ENCODE data around the gene HOXA11.
A peak's percentile ranks its signal among the peaks of the same experiment; 100 is the strongest.

The HOXA11 gene

DNA sequence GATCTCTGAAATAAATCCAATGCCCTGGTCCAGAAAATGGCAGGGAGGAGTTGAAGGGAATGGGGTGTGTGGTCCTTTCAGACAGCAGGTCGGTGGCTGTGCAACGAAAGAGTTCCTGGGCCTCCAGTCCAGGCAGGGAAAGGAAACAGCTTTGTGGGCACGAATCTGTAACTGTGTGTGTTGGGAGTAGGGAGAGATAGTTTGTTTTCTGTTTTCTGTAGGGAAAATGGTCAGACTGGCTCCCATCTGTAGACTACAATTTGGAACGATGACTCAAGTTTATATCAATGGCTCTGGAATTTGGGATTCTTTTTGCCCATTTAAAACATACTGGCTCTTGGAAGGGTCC is 17.1 kb downstream of the HOXA11 start:
- no peak for DNase-seq

GRCh38 chr7:27166531-27167505 is 18.2 kb downstream of the HOXA11 start:
- peak; percentile 54 for DNase-seq

DNA sequence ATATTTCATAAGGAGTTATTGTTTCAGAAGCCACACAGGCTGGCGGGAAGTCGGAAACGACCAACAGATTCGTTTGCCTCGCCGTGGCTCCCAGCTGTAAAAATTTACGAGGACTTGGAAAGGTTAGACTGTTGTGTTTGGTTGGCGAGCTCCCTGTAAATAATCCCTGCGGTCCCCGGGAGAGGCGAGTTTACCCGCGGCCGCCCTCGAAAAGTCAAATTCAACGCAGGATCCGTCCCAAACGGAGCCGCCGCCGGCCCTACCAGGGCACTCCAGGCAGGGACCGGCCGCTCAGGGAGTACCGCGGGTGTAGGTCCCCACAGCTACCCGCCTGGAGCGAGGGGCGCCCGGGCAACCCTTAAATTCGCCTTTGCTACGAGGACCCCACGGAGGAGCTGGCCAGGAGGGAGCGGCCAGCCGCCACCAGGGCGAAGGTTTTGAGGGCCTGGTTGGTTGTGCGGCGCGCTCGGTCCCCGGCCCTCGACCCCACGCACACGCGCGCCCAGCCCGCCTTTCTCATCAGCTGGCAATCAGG is 19.0 kb downstream of the HOXA11 start:
- no peak for DNase-seq

GRCh38 chr7:27165089-27165995 is 19.7 kb downstream of the HOXA11 start, which contains the start of gene HOXA9:
Gene HOXA9 (minus strand): TSS chr7:27165537. CDS start chr7:27165457, 80 bp downstream.
- DNase-seq, result peak; percentile 88

GRCh38 chr7:27164367-27165088 is 20.5 kb downstream of the HOXA11 start:
- no peak for DNase-seq

DNA sequence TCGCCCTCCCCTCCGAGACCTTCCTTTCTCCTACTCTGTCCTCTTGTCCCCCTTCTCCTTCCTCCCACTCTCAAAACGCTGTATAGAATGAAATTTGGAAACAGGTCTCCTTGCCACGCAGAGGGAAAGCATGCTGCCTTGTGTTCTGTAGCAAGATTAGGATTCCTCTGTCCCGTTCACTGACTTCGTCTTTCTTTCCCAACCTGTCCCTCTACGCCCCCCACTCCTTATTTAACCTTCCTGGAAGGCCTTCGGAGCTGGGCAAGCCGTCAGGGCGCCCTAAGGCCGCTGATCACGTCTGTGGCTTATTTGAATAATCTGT is 21.0 kb downstream of the HOXA11 start:
- no peak for DNase-seq

DNA sequence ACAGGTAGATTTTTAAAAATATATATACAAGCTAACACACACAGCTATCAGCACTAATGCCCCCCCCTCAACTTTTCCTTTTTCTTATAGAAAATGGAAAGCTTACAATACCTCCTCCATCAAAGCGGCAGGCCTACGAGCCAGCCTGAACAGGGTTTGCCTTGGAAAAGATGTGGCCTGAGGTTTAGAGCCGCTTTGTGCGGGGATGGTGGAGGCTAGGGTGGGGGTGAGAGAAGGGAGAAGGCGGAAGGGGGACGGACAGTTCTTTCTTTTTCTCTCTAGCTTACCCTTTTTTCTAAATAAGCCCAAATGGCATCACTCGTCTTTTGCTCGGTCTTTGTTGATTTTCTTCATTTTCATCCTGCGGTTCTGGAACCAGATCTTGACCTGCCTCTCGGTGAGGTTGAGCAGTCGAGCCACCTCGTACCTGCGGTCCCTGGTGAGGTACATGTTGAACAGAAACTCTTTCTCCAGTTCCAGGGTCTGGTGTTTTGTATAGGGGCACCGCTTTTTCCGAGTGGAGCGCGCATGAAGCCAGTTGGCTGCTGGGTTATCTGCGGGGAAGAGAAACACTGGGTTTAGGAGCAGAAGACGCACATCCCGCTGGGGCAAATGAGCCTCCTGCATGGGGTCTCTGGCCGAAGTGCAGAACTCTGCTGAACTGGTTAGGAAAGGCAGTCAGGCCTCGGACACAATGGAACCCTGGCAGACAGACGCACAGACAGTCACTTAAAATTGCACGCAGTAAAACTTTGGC is 21.6 kb downstream of the HOXA11 start:
- no peak for DNase-seq

DNA sequence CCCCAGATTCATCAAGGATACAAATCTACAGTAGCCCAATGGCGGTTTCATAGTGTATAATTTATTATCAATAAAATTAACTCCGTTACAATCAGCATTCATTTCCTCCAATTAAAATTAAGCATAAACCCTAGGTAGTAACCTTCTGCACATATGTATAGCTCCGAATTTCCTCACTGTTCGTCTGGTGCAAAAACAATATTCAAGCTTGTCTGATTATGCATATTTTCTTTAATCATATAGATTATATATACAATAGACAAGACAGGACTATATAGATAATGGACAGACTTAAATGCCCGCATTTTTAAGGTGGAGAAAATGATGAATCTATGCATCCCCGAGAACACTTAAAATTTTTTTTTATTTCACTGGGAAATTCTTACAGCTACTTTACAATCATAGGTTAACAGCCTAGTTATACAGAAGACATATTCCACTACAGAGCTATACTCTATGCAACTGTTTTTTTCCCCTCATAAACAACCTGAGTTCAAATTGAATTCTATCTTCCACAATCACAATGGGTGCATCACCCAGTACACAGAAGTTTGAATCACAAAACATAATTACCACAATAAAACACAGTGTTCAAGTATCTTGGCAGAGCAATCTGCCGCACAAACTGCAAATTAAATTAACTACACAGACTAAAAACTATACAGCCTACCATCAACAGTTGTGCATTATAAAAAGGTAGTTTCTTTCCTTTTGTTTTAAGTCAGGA is 22.3 kb downstream of the HOXA11 start:
- no peak for DNase-seq

GRCh38 chr7:27161721-27162560 is 23.1 kb downstream of the HOXA11 start:
- no peak for DNase-seq

- DNase-seq, result no peak
These were observed 23.8 kb downstream of the HOXA11 start for GRCh38 chr7:27161214-27161720.

DNA sequence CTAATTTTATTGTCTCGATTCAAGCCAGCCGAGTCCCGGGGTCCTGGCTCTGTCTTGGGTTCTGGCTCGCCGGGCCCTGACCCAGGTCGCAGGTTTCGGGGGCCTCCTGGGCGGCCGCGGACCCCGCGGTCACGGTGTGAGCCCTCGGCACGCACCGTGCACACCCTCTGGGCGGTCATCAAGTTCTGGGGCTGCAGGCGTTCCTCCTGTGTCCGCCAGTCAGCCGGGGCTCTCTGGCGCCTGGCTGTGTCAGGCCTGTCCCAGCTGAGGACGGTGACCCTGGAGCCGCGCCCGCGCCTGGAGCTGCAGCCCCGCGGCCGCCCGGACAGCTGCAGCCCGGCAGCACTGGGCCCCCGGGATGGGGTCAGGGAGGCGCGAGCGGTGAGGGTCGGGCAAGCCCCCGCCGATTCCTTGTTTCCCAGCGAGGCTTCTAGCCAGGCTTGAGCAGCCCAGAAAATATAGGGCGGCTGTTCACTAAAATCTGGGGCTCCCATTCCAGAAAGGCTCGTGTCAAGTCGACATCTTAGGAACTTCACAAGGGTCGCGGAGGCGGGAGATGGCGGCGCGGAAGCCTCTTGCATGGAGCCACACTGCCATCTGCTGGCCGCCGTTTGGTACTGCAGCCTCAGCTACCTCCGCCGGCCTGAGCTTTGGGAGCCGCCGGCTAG is 24.4 kb downstream of the HOXA11 start:
- DNase-seq, result peak; percentile 79

DNA sequence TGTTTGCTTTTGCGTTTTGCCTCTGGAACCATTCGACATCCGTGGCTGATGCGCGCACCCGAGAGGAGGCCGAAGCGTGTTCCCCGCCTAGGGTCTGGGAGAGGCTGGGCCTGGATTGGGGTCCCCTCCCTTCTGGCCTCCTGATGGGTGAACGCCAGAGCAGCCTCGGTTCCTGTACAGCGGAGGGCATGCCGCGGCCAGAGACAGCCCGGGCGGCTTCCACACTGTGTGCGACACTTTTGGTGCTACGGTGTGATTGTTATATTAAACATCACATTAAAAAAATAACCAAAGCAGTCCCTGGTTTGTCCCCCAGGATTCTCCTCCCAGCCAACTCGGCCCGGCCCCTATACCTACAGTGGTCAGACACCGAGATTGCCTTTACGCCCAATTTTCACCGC is 24.9 kb downstream of the HOXA11 start:
- DNase-seq, result no peak

DNA sequence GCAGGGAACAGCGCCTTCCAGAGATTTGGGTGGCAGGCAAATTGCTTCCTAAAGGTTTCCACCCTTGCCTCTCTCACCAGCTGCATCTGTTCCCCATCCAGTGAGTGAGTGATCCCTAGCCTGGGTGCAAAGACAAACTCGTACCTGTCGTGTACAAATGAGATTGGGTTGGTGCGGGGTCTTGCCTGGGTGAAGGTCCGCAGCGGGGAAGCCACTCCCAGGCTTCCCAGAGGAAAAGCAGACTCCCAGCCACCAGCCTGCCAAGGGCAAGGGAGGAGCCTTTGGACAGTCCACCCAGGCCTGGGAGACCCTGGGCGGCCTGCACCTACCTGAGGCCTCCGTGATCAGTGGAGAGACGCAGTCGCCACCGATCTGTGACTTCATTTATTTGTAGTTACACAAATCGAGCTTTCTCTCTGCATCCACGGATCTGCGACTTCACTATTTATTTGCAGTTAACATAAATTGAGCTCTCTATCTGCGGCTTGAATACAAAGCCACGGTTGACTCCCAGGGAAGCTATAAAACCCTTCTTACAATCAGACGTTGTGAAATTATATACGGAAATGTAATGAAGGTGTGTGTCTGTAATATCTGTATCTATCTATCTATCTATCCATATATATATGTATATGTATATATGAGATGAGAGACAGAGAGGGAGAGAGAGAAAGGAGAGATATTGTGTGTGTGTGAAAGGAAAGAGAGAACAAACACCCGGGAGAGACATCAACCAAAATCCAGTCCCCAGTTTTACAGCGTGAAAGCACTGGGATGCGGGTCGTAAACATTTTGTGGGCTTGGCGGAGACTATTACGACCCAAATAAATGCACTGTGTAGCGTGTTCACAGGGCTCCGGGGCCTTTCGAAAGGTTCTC is 25.5 kb downstream of the HOXA11 start:
- no peak for DNase-seq

- no peak for DNase-seq
These were observed 26.4 kb downstream of the HOXA11 start for GRCh38 chr7:27158436-27159265.

DNA sequence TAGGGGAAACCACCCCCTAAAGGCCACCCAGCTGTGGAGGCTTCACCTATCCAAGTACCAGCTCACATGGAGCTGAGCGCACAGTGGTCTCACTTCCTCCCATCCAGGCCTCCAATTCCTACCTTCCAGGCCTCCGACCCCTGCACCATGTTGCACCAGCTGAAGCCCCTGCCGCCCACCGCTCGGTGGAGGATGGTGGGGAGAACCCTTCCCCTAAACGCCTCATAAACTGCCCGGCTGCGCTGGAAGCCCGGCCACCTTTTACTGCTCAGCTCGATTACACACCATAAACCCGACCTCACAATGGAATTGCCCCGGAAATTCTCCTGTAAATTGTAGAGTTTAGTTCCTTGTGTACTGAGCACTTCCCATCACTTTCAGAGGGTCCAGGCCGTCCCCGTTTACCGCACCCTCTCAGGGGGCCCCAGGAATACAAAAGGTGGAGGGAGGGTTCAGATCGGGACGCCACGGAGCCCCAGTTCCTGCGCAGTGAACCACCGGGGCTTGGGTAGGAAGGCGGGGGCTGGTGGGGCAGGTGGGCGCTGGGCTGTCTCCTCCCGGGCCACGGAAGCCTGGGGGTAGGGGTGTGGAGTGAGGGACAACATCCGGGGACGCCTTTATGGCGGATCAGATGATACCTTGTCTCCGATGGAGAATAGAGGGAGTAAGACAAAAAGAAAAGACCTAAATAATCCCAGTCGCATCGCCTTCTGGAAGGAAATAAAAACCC is 27.2 kb downstream of the HOXA11 start:
- DNase-seq, result no peak

DNA sequence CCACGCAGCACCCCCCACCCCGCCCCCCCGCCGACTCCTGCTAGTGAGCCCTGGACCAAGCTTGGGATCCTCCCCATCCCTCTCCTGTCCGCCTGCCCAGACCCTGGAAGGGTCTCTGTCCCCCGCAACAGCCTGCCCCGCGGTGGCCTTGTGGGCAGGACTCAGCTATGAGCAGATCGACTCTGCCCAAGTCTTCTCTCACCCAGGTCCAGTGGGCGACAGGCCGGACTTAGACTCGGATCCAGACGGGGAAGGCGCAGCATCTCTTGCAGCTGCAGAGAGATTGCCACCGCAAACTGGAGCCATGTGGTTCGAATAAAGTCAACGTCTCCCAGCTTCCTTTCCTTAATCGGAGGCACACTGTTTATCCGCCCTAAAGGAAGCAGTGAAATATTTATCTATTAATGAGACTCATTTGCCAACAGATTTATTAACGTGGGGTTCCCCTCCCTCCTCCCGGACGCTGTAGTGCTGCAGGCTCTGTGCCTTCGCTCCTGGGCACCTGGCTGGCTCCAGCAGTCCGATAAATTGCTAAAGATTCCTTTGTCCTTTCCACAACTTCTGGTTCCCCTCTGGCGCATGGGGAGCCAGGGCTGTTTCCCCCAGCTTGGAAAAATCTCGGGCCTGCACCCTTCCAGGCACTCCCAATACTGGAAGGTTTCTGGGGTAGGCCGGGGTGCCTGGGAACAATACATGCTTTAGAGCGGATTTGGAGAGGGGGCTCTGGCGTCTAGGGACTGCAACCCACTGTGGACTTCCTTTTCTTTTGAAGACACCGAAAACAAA is 27.9 kb downstream of the HOXA11 start:
- DNase-seq, result no peak
